Transverse colon (tissue), 4 donors: Measurements from ENCODE around the gene ICAM1. TPM values are rescaled to one million over a fixed set of nuclear protein-coding genes. Genes with fewer than 3 reads are reported as not detected.

Experiments
- DNase-seq: peaks from one replicate; pipeline ENCODE4 v3.0.0-alpha.2; 2019
- H3K27ac ChIP-seq, 4 donors: fragments of 200-600 bp; sonication (generic); 2 replicates each; pipeline ENCODE4 v1.5.1; 2016 to 2018; ENCODE audit warnings: inconsistent platforms in 4 of 4
- H3K27me3 ChIP-seq: fragments of 200-600 bp; sonication (generic); 2 replicates; pipeline ENCODE4 v1.5.1; 2017; ENCODE audit warnings: inconsistent platforms
- H3K36me3 ChIP-seq, 4 donors: fragments of 200-600 bp; sonication (generic); 2 replicates each; pipeline ENCODE4 v1.5.1; 2017 to 2019; ENCODE audit warnings: inconsistent platforms in 4 of 4
- H3K4me1 ChIP-seq, 4 donors: fragments of 200-600 bp; sonication (generic); 2 replicates each; pipeline ENCODE4 v1.5.1; 2017 to 2020; ENCODE audit warnings: inconsistent platforms in 4 of 4
- H3K4me3 ChIP-seq, 4 donors: fragments of 200-600 bp; sonication (generic); 1 replicate in 1 of 4; 2 replicates in 3 of 4; pipeline versions ENCODE4 v1.5.1 to v1.6.1; 2017 to 2019; ENCODE audit warnings: inconsistent platforms in 4 of 4
- H3K9me3 ChIP-seq, 2 donors: fragments of 200-600 bp; sonication (generic); 2 replicates each; pipeline ENCODE4 v1.5.1; 2017 to 2019; ENCODE audit warnings: inconsistent platforms in 2 of 2
- EP300 ChIP-seq: sonication (generic); formaldehyde crosslinking; IDR thresholded peaks from one replicate; pipeline ENCODE4 v1.6.1; 2017; ENCODE audit warnings: antibody characterized with exemption, low read depth
- POLR2A ChIP-seq: fragments of 450-650 bp; IDR thresholded peaks from one replicate; pipeline ENCODE4 v1.6.1; 2016; ENCODE audit warnings: antibody characterized with exemption, mild to moderate bottlenecking, moderate library complexity
- POLR2AphosphoS5 ChIP-seq, 3 donors: sonication (generic); formaldehyde crosslinking; IDR thresholded peaks; one replicate each; pipeline ENCODE4 v1.6.1; 2016; ENCODE audit warnings: antibody characterized with exemption in 3 of 3
- WGBS, 2 donors: methylation state at CpG; one replicate each; pipeline ENCODE4 v1.1.5; 2018; ENCODE audit warnings: low coverage in 1 of 2; 5-methylcytosine and 5-hydroxymethylcytosine counted together
- in situ Hi-C, 4 donors: fragments of 200-750 bp; cut with MboI; loops; one replicate each; pipeline versions ENCODE4 v1.15.0 to v1.15.1; 2017; ENCODE audit warnings: low sequenced_read_pairs in 3 of 4, low pct_ligation_motif_present in 1 of 4, low pct_unique_long_range_greater_than_20kb in 1 of 4
- intact Hi-C: fragments of 100-400 bp; cut with DNase I; formaldehyde crosslinking; loops from one replicate; pipeline ENCODE4 v1.15.1; 2023; ENCODE audit warnings: low total_unique reads
- total RNA-seq, 4 donors: library from RNA; depleted of rRNA; stranded (reverse); fragments of >200 nt; gene quantifications; one replicate each; pipeline ENCODE4 v1.1.0, GENCODE V29; 2016
- TF ChIP-seq, protein P1 (sequence below), 5 experiments: fragments of 200-600 bp in 3 of 5; fragments of 450-650 bp in 2 of 5; sonication (generic) in 3 of 5; IDR thresholded peaks; 1 replicate in 2 of 5; 2 replicates in 3 of 5; pipeline ENCODE4 v1.5.1; 2016 to 2017; ENCODE audit warnings: antibody characterized with exemption in 5 of 5, inconsistent platforms in 3 of 5, mild to moderate bottlenecking in 2 of 5, moderate library complexity in 1 of 5

Gene ICAM1
- total RNA-seq, 4 donors from 2014 or later = 6.4 to 26.6 (median 7.7) TPM

DNA sequence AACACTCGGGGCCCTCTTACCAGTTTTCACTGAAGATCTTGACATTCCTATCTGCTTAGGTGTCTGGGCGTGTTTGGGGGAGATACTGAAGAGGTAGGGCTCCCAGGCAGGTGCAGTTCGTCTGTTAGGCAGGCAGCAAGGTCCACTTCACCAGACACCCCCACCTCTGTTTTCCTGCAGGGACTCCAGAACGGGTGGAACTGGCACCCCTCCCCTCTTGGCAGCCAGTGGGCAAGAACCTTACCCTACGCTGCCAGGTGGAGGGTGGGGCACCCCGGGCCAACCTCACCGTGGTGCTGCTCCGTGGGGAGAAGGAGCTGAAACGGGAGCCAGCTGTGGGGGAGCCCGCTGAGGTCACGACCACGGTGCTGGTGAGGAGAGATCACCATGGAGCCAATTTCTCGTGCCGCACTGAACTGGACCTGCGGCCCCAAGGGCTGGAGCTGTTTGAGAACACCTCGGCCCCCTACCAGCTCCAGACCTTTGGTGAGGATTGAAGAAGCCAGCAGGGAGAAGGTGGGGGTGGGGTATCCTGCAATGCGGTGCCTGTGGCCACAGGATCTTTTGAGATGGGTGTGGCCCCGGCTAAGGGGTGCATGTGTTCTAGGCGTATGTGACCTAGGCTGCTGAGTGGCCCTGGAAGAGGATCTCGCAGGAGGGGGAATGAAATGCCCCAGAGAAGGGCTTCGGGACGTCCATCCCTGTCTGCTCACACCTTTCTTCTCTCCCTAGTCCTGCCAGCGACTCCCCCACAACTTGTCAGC, 12.6 kb downstream of the ICAM1 start:
- in situ Hi-C loops (no loop called here), intact Hi-C loops (no loop called here)
- Histone ChIP-seq H3K27me3 (peaks cover 20% of the 10 kb centered on the region), H3K4me1 (peaks cover under 1 to 17% (median 12%) of the 10 kb centered on the region in 4 donors), H3K36me3 (no peaks in the 10 kb centered on the region), H3K9me3 (no peaks in the 10 kb centered on the region), H3K27ac (no peak overlapping the region), H3K4me3 (no peak overlapping the region)
- no peak for DNase-seq
- 60 to 79% methylated on average over 1 to 22 of the region's 23 CpGs for WGBS, 2 donors
- TF ChIP-seq POLR2AphosphoS5 (IDR thresholded peaks at IDR 0.05) (no peak), EP300 (no peak), POLR2A (no peak)
- TF ChIP-seq, protein P1, sequence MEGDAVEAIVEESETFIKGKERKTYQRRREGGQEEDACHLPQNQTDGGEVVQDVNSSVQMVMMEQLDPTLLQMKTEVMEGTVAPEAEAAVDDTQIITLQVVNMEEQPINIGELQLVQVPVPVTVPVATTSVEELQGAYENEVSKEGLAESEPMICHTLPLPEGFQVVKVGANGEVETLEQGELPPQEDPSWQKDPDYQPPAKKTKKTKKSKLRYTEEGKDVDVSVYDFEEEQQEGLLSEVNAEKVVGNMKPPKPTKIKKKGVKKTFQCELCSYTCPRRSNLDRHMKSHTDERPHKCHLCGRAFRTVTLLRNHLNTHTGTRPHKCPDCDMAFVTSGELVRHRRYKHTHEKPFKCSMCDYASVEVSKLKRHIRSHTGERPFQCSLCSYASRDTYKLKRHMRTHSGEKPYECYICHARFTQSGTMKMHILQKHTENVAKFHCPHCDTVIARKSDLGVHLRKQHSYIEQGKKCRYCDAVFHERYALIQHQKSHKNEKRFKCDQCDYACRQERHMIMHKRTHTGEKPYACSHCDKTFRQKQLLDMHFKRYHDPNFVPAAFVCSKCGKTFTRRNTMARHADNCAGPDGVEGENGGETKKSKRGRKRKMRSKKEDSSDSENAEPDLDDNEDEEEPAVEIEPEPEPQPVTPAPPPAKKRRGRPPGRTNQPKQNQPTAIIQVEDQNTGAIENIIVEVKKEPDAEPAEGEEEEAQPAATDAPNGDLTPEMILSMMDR (IDR thresholded peaks at IDR 0.05) = no peak

DNA sequence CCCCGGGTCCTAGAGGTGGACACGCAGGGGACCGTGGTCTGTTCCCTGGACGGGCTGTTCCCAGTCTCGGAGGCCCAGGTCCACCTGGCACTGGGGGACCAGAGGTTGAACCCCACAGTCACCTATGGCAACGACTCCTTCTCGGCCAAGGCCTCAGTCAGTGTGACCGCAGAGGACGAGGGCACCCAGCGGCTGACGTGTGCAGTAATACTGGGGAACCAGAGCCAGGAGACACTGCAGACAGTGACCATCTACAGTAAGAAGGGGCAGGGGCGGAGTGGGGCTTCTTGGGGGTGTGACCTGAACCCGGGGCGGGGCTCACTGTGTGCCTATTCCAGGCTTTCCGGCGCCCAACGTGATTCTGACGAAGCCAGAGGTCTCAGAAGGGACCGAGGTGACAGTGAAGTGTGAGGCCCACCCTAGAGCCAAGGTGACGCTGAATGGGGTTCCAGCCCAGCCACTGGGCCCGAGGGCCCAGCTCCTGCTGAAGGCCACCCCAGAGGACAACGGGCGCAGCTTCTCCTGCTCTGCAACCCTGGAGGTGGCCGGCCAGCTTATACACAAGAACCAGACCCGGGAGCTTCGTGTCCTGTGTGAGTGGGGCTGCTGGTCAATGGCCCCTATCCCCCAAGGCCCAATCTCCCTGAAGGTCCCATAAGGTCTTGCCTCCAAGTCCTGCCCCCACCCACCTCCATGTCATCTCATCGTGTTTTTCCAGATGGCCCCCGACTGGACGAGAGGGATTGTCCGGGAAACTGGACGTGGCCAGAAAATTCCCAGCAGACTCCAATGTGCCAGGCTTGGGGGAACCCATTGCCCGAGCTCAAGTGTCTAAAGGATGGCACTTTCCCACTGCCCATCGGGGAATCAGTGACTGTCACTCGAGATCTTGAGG, 13.4 kb downstream of the ICAM1 start:
- no peaks in the 10 kb centered on the region for H3K9me3 ChIP-seq
- TF ChIP-seq POLR2A (no peak), POLR2AphosphoS5 (IDR thresholded peaks at IDR 0.05) (no peak), EP300 (no peak)
- TF ChIP-seq, protein P1 (IDR thresholded peaks at IDR 0.05) = no peak

DNA sequence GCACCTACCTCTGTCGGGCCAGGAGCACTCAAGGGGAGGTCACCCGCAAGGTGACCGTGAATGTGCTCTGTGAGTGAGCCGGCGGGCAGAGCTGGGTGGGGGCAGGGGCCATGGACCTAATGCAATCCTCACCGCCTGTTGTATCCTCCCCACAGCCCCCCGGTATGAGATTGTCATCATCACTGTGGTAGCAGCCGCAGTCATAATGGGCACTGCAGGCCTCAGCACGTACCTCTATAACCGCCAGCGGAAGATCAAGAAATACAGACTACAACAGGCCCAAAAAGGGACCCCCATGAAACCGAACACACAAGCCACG, 14.0 kb downstream of the ICAM1 start:
- WGBS, 2 donors = 95% methylated on average over 13 of the region's 13 CpGs; no CpG with 5 or more reads in 1 of the 2 donors
- no peak overlapping the region for H3K4me3 ChIP-seq
- in situ Hi-C loops (no loop called here), intact Hi-C loops (loop anchor here (5.0 kb wide), 1 partner anchor 647 kb away; no protein-coding TSS in a partner anchor)
- peaks cover 13 to 31% (median 27%) of the 10 kb centered on the region in 4 donors for H3K4me1 ChIP-seq
- no peak overlapping the region for H3K27ac ChIP-seq
- H3K27me3 ChIP-seq = peaks cover 34% of the 10 kb centered on the region
- no peaks in the 10 kb centered on the region for H3K9me3 ChIP-seq
- H3K36me3 ChIP-seq = no peaks in the 10 kb centered on the region
- no peak for DNase-seq
- no peak for TF ChIP-seq EP300
- TF ChIP-seq POLR2A = no peak
- TF ChIP-seq POLR2AphosphoS5 (IDR thresholded peaks at IDR 0.05) = no peak
- TF ChIP-seq, protein P1 (IDR thresholded peaks at IDR 0.05) = no peak

More for the DNA sequence above, 13.4 kb downstream of the ICAM1 start:
- intact Hi-C loops (no loop called here), in situ Hi-C loops (no loop called here)
- Histone ChIP-seq H3K27me3 (peaks cover 28% of the 10 kb centered on the region), H3K36me3 (no peaks in the 10 kb centered on the region), H3K4me3 (no peak overlapping the region), H3K4me1 (peaks cover 8 to 25% (median 21%) of the 10 kb centered on the region in 4 donors), H3K27ac (no peak overlapping the region)
- no peak for DNase-seq
- WGBS, 2 donors = 91% methylated on average over 33 of the region's 34 CpGs; no CpG with 5 or more reads in 1 of the 2 donors

DNA sequence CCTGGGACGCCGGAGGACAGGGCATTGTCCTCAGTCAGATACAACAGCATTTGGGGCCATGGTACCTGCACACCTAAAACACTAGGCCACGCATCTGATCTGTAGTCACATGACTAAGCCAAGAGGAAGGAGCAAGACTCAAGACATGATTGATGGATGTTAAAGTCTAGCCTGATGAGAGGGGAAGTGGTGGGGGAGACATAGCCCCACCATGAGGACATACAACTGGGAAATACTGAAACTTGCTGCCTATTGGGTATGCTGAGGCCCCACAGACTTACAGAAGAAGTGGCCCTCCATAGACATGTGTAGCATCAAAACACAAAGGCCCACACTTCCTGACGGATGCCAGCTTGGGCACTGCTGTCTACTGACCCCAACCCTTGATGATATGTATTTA, 14.5 kb downstream of the ICAM1 start:
- 83 to 85% methylated on average over 1 to 4 of the region's 4 CpGs for WGBS, 2 donors
- in situ Hi-C loops (no loop called here), intact Hi-C loops (loop anchor here (5.0 kb wide), 1 partner anchor 647 kb away; no protein-coding TSS in a partner anchor)
- Histone ChIP-seq H3K27me3 (peaks cover 39% of the 10 kb centered on the region), H3K4me1 (peaks cover 18 to 34% (median 31%) of the 10 kb centered on the region in 4 donors), H3K9me3 (no peaks in the 10 kb centered on the region), H3K4me3 (no peak overlapping the region), H3K27ac (no peak overlapping the region), H3K36me3 (no peaks in the 10 kb centered on the region)
- DNase-seq = no peak
- TF ChIP-seq EP300 (no peak), POLR2AphosphoS5 (IDR thresholded peaks at IDR 0.05) (no peak), POLR2A (no peak)
- TF ChIP-seq, protein P1 (IDR thresholded peaks at IDR 0.05) = no peak
